ENCODE data around the gene KRTAP2-3. TPM values are rescaled to one million over a fixed set of nuclear protein-coding genes. Genes with fewer than 3 reads are reported as not detected.

Gene KRTAP2-3
- total RNA-seq, 1 donor from 2014 or later: 0.30 TPM

- DNase-seq: no peak
These were observed 30.2 kb downstream of the KRTAP2-3 start, which contains the start of gene KRTAP1-4 for GRCh38 chr17:41029633-41030245. Gene KRTAP1-4, minus strand, starts transcription at chr17:41030195. Its CDS starts 117 bp downstream, at chr17:41030078.

- no peak for DNase-seq
These were observed 33.0 kb downstream of the KRTAP2-3 start, which contains the start of gene KRTAP1-5 for GRCh38 chr17:41026715-41027471. Gene KRTAP1-5, minus strand, starts transcription at chr17:41027208. Its CDS starts 53 bp downstream, at chr17:41027155.

GRCh38 chr17:41024697-41025096 is 35.2 kb downstream of the KRTAP2-3 start:
- DNase-seq: no peak

GRCh38 chr17:41020336-41020735 is 39.6 kb downstream of the KRTAP2-3 start:
- DNase-seq: no peak

GRCh38 chr17:41019415-41019814 is 40.5 kb downstream of the KRTAP2-3 start:
- DNase-seq: no peak

GRCh38 chr17:41018541-41018940 is 41.4 kb downstream of the KRTAP2-3 start:
- DNase-seq: no peak

- no peak for DNase-seq
These were observed 43.2 kb downstream of the KRTAP2-3 start for GRCh38 chr17:41016578-41017215.

GRCh38 chr17:41015454-41015853 is 44.5 kb downstream of the KRTAP2-3 start:
- DNase-seq: no peak

GRCh38 chr17:41013606-41014005 is 46.3 kb downstream of the KRTAP2-3 start:
- DNase-seq: no peak

GRCh38 chr17:41013181-41013580 is 46.7 kb downstream of the KRTAP2-3 start:
- no peak for DNase-seq

- DNase-seq: no peak
These were observed 47.4 kb downstream of the KRTAP2-3 start for GRCh38 chr17:41012326-41013120.

GRCh38 chr17:41010441-41010840 is 49.5 kb downstream of the KRTAP2-3 start:
- DNase-seq: no peak

- no peak for DNase-seq
These were observed 50.0 kb downstream of the KRTAP2-3 start for GRCh38 chr17:41009936-41010335.

GRCh38 chr17:41009301-41009760 is 50.6 kb downstream of the KRTAP2-3 start:
- DNase-seq: no peak

Other genes starting within 250 kb of the KRTAP2-3 start
- gene KRT10, start 237.5 kb downstream of the KRTAP2-3 start, total RNA-seq: 976 TPM
- gene KRT12, start 192.9 kb downstream of the KRTAP2-3 start, total RNA-seq: 0.10 TPM
- gene KRT20, start 174.9 kb downstream of the KRTAP2-3 start, total RNA-seq: 0.39 TPM
- gene KRT23, start 122.5 kb downstream of the KRTAP2-3 start, total RNA-seq: 107 TPM
- 6.4 TPM for gene KRT39, start 93.2 kb downstream of the KRTAP2-3 start, total RNA-seq
- gene KRT40, start 75.8 kb downstream of the KRTAP2-3 start, total RNA-seq: 7.7 TPM
- 1.5 TPM for gene KRTAP3-3, start 66.0 kb downstream of the KRTAP2-3 start, total RNA-seq
- gene KRTAP3-2, start 60.2 kb downstream of the KRTAP2-3 start, total RNA-seq: 2.3 TPM
- 5.3 TPM for gene KRTAP3-1, start 51.0 kb downstream of the KRTAP2-3 start, total RNA-seq
- gene KRTAP1-5, start 32.9 kb downstream of the KRTAP2-3 start, total RNA-seq: 14.1 TPM
- gene KRTAP1-4, start 29.9 kb downstream of the KRTAP2-3 start, total RNA-seq: not detected
- 12.2 TPM for gene KRTAP1-3, start 25.2 kb downstream of the KRTAP2-3 start, total RNA-seq
- gene KRTAP1-1, start 18.7 kb downstream of the KRTAP2-3 start, total RNA-seq: 7.5 TPM
- gene KRTAP2-1, start 12.8 kb downstream of the KRTAP2-3 start, total RNA-seq: 3.4 TPM
- gene KRTAP2-2, start 4.9 kb downstream of the KRTAP2-3 start, total RNA-seq: 6.5 TPM
- 3.3 TPM for gene KRTAP2-4, start 5.8 kb upstream of the KRTAP2-3 start, total RNA-seq
- gene KRTAP4-7, start 24.0 kb upstream of the KRTAP2-3 start, total RNA-seq: 11.4 TPM
- gene KRTAP4-8, start 38.0 kb upstream of the KRTAP2-3 start, total RNA-seq: 3.1 TPM
- gene KRTAP4-16, start 42.1 kb upstream of the KRTAP2-3 start, total RNA-seq: not detected
- gene KRTAP4-9, start 45.3 kb upstream of the KRTAP2-3 start, total RNA-seq: 5.2 TPM
- gene KRTAP4-11, start 58.3 kb upstream of the KRTAP2-3 start, total RNA-seq: 0.79 TPM
- 0.89 TPM for gene KRTAP4-12, start 64.1 kb upstream of the KRTAP2-3 start, total RNA-seq
- 4.0 TPM for gene KRTAP4-6, start 80.4 kb upstream of the KRTAP2-3 start, total RNA-seq
- 1.3 TPM for gene KRTAP4-5, start 89.7 kb upstream of the KRTAP2-3 start, total RNA-seq
- 2.2 TPM for gene KRTAP4-4, start 100.6 kb upstream of the KRTAP2-3 start, total RNA-seq
- 2.0 TPM for gene KRTAP4-3, start 108.1 kb upstream of the KRTAP2-3 start, total RNA-seq
- 1.1 TPM for gene KRTAP4-2, start 118.1 kb upstream of the KRTAP2-3 start, total RNA-seq
- 3.6 TPM for gene KRTAP4-1, start 124.8 kb upstream of the KRTAP2-3 start, total RNA-seq
- gene KRTAP9-1, start 129.8 kb upstream of the KRTAP2-3 start, total RNA-seq: not detected
- gene KRTAP9-2, start 166.5 kb upstream of the KRTAP2-3 start, total RNA-seq: 6.3 TPM
- 7.3 TPM for gene KRTAP9-3, start 172.3 kb upstream of the KRTAP2-3 start, total RNA-seq
- 8.5 TPM for gene KRTAP9-8, start 177.9 kb upstream of the KRTAP2-3 start, total RNA-seq
- gene KRTAP9-4, start 189.6 kb upstream of the KRTAP2-3 start, total RNA-seq: 6.5 TPM
- 2.6 TPM for gene KRTAP9-9, start 195.3 kb upstream of the KRTAP2-3 start, total RNA-seq
- not detected for gene KRTAP9-6, start 205.3 kb upstream of the KRTAP2-3 start, total RNA-seq
- not detected for gene KRTAP9-7, start 215.6 kb upstream of the KRTAP2-3 start, total RNA-seq
- 0.39 TPM for gene KRTAP29-1, start 242.7 kb upstream of the KRTAP2-3 start, total RNA-seq
- 4.5 TPM for gene KRTAP16-1, start 249.2 kb upstream of the KRTAP2-3 start, total RNA-seq

Measured in skin of body (tissue), 2 donors.